Smooth muscle cell (in vitro differentiated cells): ENCODE results near the gene EDEM3. TPM values are rescaled to one million over a fixed set of nuclear protein-coding genes. Genes with fewer than 3 reads are reported as not detected.

Experiments
- polyA plus RNA-seq: library from polyadenylated mRNA; unstranded; fragments of >200 nt; fragmentation: Nextera tagmentation; extraction: Ambion mirVana; gene quantifications from 2 replicates; pipeline ENCODE4 v1.2.1, GENCODE V29; 2016
- total RNA-seq: library from RNA; depleted of rRNA; stranded (reverse); fragments of >200 nt; gene quantifications from 2 replicates; pipeline ENCODE4 v1.2.3, GENCODE V29; 2014

Gene EDEM3
- total and polyA plus RNA-seq, 2 experiments from 2014 or later = 12.9 to 44.3 TPM

Other genes with a start within 250 kb of the EDEM3 start
- gene NIBAN1, start 219.7 kb upstream of the EDEM3 start, total RNA-seq = 10.7 and 14.0 TPM in 2 replicates
- gene NIBAN1, start 219.7 kb upstream of the EDEM3 start, polyA plus RNA-seq = 7.3 and 8.5 TPM in 2 replicates